ENCODE measurements around the gene LGMN.

The LGMN gene

GRCh38 chr14:92703516-92703915, 44.9 kb downstream of the LGMN start:
- Histone ChIP-seq H4K20me1 (ENCODE audit: insufficient read depth, low read length, poor library complexity, severe bottlenecking) (no peaks in the 10 kb centered on the region), H3F3A (ENCODE audit: low read depth) (no peaks in the 10 kb centered on the region), H3K4me1 (ENCODE audit: insufficient read depth, low read length, poor library complexity, severe bottlenecking) (no peaks in the 10 kb centered on the region), H3K36me3 (ENCODE audit: insufficient read depth, low read length) (no peaks in the 10 kb centered on the region), H3K9me3 (ENCODE audit: insufficient read depth, low read depth, low read length) (no peaks in the 10 kb centered on the region), H3K9me2 (replicated peaks; ENCODE audit: low read depth, low read length) (no peaks in the 10 kb centered on the region), H3K4me3 (ENCODE audit: low read length, poor library complexity, severe bottlenecking) (no peak overlapping the region), H3K4me2 (ENCODE audit: low read depth, low read length, poor library complexity, severe bottlenecking) (no peak overlapping the region), H3K79me2 (ENCODE audit: insufficient read depth, low read length) (no peaks in the 10 kb centered on the region), H2AFZ (ENCODE audit: low read length) (no peak overlapping the region), H3K9ac (ENCODE audit: low read depth, low read length, poor library complexity, severe bottlenecking) (no peak overlapping the region), H3K27me3 (ENCODE audit: insufficient read depth, low read length, poor library complexity, severe bottlenecking) (no peaks in the 10 kb centered on the region)
- TF ChIP-seq CTCF (conservative IDR thresholded peaks at IDR 0.05; ENCODE audit: low read length) (no peak), EZH2phosphoT487 (IDR thresholded peaks at IDR 0.05; ENCODE audit: borderline replicate concordance) (no peak)

GRCh38 chr14:92702441-92702918, 45.9 kb downstream of the LGMN start:
- Histone ChIP-seq H4K20me1 (ENCODE audit: insufficient read depth, low read length, poor library complexity, severe bottlenecking) (no peaks in the 10 kb centered on the region), H2AFZ (ENCODE audit: low read length) (no peak overlapping the region), H3K4me3 (ENCODE audit: low read length, poor library complexity, severe bottlenecking) (no peak overlapping the region), H3K9me2 (replicated peaks; ENCODE audit: low read depth, low read length) (no peaks in the 10 kb centered on the region), H3K36me3 (ENCODE audit: insufficient read depth, low read length) (no peaks in the 10 kb centered on the region), H3K79me2 (ENCODE audit: insufficient read depth, low read length) (no peaks in the 10 kb centered on the region), H3K9ac (ENCODE audit: low read depth, low read length, poor library complexity, severe bottlenecking) (no peak overlapping the region), H3F3A (ENCODE audit: low read depth) (no peaks in the 10 kb centered on the region), H3K27me3 (ENCODE audit: insufficient read depth, low read length, poor library complexity, severe bottlenecking) (no peaks in the 10 kb centered on the region), H3K4me1 (ENCODE audit: insufficient read depth, low read length, poor library complexity, severe bottlenecking) (no peaks in the 10 kb centered on the region), H3K9me3 (ENCODE audit: insufficient read depth, low read depth, low read length) (no peaks in the 10 kb centered on the region), H3K4me2 (ENCODE audit: low read depth, low read length, poor library complexity, severe bottlenecking) (no peak overlapping the region)
- TF ChIP-seq EZH2phosphoT487 (IDR thresholded peaks at IDR 0.05; ENCODE audit: borderline replicate concordance) (no peak), CTCF (conservative IDR thresholded peaks at IDR 0.05; ENCODE audit: low read length) (no peak)

- Histone ChIP-seq H4K20me1 (ENCODE audit: insufficient read depth, low read length, poor library complexity, severe bottlenecking) (no peaks in the 10 kb centered on the region), H3F3A (ENCODE audit: low read depth) (no peaks in the 10 kb centered on the region), H3K9ac (ENCODE audit: low read depth, low read length, poor library complexity, severe bottlenecking) (no peak overlapping the region), H2AFZ (ENCODE audit: low read length) (no peak overlapping the region), H3K4me3 (ENCODE audit: low read length, poor library complexity, severe bottlenecking) (no peak overlapping the region), H3K4me2 (ENCODE audit: low read depth, low read length, poor library complexity, severe bottlenecking) (no peak overlapping the region), H3K9me3 (ENCODE audit: insufficient read depth, low read depth, low read length) (no peaks in the 10 kb centered on the region), H3K79me2 (ENCODE audit: insufficient read depth, low read length) (no peaks in the 10 kb centered on the region), H3K4me1 (ENCODE audit: insufficient read depth, low read length, poor library complexity, severe bottlenecking) (no peaks in the 10 kb centered on the region), H3K9me2 (replicated peaks; ENCODE audit: low read depth, low read length) (no peaks in the 10 kb centered on the region), H3K27me3 (ENCODE audit: insufficient read depth, low read length, poor library complexity, severe bottlenecking) (no peaks in the 10 kb centered on the region), H3K36me3 (ENCODE audit: insufficient read depth, low read length) (no peaks in the 10 kb centered on the region)
- TF ChIP-seq EZH2phosphoT487 (IDR thresholded peaks at IDR 0.05; ENCODE audit: borderline replicate concordance) (no peak), CTCF (conservative IDR thresholded peaks at IDR 0.05; ENCODE audit: low read length) (no peak)
Observed at GRCh38 chr14:92701826-92702225, 46.6 kb downstream of the LGMN start.
